Measurements from ENCODE around the gene NECAP2.
"Not testable (repeated sequence)": the region's sequence is repeated elsewhere in the genome, so short reads cannot be mapped to it uniquely, and the experiment has no call there.

- TF ChIP-seq, protein P1, sequence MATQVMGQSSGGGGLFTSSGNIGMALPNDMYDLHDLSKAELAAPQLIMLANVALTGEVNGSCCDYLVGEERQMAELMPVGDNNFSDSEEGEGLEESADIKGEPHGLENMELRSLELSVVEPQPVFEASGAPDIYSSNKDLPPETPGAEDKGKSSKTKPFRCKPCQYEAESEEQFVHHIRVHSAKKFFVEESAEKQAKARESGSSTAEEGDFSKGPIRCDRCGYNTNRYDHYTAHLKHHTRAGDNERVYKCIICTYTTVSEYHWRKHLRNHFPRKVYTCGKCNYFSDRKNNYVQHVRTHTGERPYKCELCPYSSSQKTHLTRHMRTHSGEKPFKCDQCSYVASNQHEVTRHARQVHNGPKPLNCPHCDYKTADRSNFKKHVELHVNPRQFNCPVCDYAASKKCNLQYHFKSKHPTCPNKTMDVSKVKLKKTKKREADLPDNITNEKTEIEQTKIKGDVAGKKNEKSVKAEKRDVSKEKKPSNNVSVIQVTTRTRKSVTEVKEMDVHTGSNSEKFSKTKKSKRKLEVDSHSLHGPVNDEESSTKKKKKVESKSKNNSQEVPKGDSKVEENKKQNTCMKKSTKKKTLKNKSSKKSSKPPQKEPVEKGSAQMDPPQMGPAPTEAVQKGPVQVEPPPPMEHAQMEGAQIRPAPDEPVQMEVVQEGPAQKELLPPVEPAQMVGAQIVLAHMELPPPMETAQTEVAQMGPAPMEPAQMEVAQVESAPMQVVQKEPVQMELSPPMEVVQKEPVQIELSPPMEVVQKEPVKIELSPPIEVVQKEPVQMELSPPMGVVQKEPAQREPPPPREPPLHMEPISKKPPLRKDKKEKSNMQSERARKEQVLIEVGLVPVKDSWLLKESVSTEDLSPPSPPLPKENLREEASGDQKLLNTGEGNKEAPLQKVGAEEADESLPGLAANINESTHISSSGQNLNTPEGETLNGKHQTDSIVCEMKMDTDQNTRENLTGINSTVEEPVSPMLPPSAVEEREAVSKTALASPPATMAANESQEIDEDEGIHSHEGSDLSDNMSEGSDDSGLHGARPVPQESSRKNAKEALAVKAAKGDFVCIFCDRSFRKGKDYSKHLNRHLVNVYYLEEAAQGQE (IDR thresholded peaks at IDR 0.05): not testable (repeated sequence)
- not testable (repeated sequence) for TF ChIP-seq EP300 (IDR thresholded peaks at IDR 0.05); CTCF (IDR thresholded peaks at IDR 0.05); POLR2A (IDR thresholded peaks at IDR 0.05; ENCODE audit: low read length); ESRRA (IDR thresholded peaks at IDR 0.05; ENCODE audit: borderline replicate concordance, low read length)
These were observed 57.5 kb downstream of the NECAP2 start for GRCh38 chr1:16498047-16498446.

Measured in A549 (cell line).